Upper lobe of left lung (tissue), 6 donors: ENCODE results near the gene PTPRN2. TPM values are rescaled to one million over a fixed set of nuclear protein-coding genes. Genes with fewer than 3 reads are reported as not detected.

Source experiments
- ATAC-seq, 2 donors: fragments of 200-7000 bp; cut with Tn5 transposase; one replicate each; pipeline ENCODE4 v1.9.1; 2022; ENCODE audit warnings: mild to moderate bottlenecking in 2 of 2, moderate library complexity in 2 of 2; ENCODE audit not compliant: low FRiP score in 2 of 2
- DNase-seq, 2 donors: peaks; one replicate each; pipeline ENCODE4 v3.0.0-alpha.2; 2019 to 2020
- H3K27ac ChIP-seq, 4 donors: fragments of 200-600 bp; sonication (generic); one replicate each; pipeline ENCODE4 v1.5.1; 2016 to 2019
- H3K27me3 ChIP-seq, 4 donors: fragments of 200-600 bp; sonication (generic); one replicate each; pipeline ENCODE4 v1.5.1; 2017 to 2019
- H3K36me3 ChIP-seq, 4 donors: fragments of 200-600 bp; sonication (generic); one replicate each; pipeline ENCODE4 v1.5.1; 2016 to 2019
- H3K4me1 ChIP-seq, 4 donors: fragments of 200-600 bp; sonication (generic); one replicate each; pipeline ENCODE4 v1.5.1; 2018 to 2019
- H3K4me3 ChIP-seq, 4 donors: fragments of 200-600 bp; sonication (generic); one replicate each; pipeline ENCODE4 v1.5.1; 2017 to 2019; ENCODE audit warnings: mild to moderate bottlenecking in 2 of 4, moderate library complexity in 1 of 4
- H3K9me3 ChIP-seq, 4 donors: fragments of 200-600 bp; sonication (generic); one replicate each; pipeline ENCODE4 v1.5.1; 2018 to 2019
- EP300 ChIP-seq, 4 donors: sonication (generic); formaldehyde crosslinking; IDR thresholded peaks; one replicate each; pipeline ENCODE4 v1.5.1; 2017; ENCODE audit warnings: antibody characterized with exemption in 4 of 4, control low read depth in 2 of 4
- POLR2A ChIP-seq, 4 donors: fragments of 450-650 bp; IDR thresholded peaks; one replicate each; pipeline ENCODE4 v1.5.1; 2016 to 2017; ENCODE audit warnings: antibody characterized with exemption in 4 of 4, mild to moderate bottlenecking in 2 of 4
- POLR2AphosphoS5 ChIP-seq, 2 donors: sonication (generic); formaldehyde crosslinking; IDR thresholded peaks; one replicate each; pipeline ENCODE4 v1.5.1; 2017; ENCODE audit warnings: antibody characterized with exemption in 2 of 2
- WGBS, 2 donors: methylation state at CpG; one replicate each; pipeline ENCODE4 v1.1.5; 2017 to 2018; 5-methylcytosine and 5-hydroxymethylcytosine counted together
- total RNA-seq, 6 donors: library from RNA; depleted of rRNA in 4 of 6; stranded (reverse); fragments of >200 nt in 4 of 6; gene quantifications; one replicate each; pipeline versions ENCODE4 v1.1.0 to v1.2.1, GENCODE V29; 2016 to 2021
- TF ChIP-seq, protein P1 (sequence below), 6 experiments: fragments of 450-650 bp in 4 of 6; fragments of 200-600 bp in 2 of 6; sonication (generic) in 2 of 6; IDR thresholded peaks; one replicate each; pipeline ENCODE4 v1.5.1; 2016 to 2019; ENCODE audit warnings: antibody characterized with exemption in 6 of 6
- donor health status: DM: no; HTN: no; CAD: no; lungs with moderate emphysema.
- donor health status: DM: no; HTN: yes; CAD: no; lungs with severe emphysema.

PTPRN2 gene
- total RNA-seq, 6 donors from 2014 or later: 3.3 to 7.9 (median 5.2) TPM

DNA sequence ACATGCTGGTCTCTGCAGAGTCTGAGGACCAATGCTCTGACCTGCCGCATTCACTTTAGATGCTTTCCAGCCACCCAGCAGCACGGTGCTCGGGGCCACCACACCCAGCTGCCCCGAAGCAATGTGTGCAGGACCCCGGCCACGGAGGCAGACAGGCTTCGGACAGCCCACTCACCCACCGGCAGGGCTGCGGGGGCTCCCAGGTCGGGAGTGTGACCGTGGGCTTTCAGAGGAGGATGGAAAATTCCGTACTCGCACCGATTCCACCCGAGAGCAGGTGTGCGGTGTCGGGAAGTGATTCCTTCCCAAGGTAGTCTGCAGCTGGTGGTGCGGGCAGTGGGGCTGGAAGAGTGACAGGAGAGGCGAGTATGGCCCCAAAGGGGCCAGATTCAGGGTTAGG, 1059.9 kb downstream of the PTPRN2 start:
- no peak overlapping the region for H3K27ac ChIP-seq
- no peaks in the 10 kb centered on the region for H3K4me1 ChIP-seq
- no peak for ATAC-seq
- WGBS, 2 donors: 88 to 92% methylated on average over 18 to 19 of the region's 19 CpGs
- no peaks in the 10 kb centered on the region for H3K36me3 ChIP-seq
- DNase-seq: peak in 1 of 2 donors; percentile 61
- no peaks in the 10 kb centered on the region for H3K27me3 ChIP-seq
- H3K4me3 ChIP-seq: no peak overlapping the region
- peaks cover 4 to 7% (median 6%) of the 10 kb centered on the region in 4 donors for H3K9me3 ChIP-seq
- no peak for TF ChIP-seq POLR2A (IDR thresholded peaks at IDR 0.05)
- no peak for TF ChIP-seq POLR2AphosphoS5 (IDR thresholded peaks at IDR 0.05)
- TF ChIP-seq EP300 (IDR thresholded peaks at IDR 0.05): no peak

DNA sequence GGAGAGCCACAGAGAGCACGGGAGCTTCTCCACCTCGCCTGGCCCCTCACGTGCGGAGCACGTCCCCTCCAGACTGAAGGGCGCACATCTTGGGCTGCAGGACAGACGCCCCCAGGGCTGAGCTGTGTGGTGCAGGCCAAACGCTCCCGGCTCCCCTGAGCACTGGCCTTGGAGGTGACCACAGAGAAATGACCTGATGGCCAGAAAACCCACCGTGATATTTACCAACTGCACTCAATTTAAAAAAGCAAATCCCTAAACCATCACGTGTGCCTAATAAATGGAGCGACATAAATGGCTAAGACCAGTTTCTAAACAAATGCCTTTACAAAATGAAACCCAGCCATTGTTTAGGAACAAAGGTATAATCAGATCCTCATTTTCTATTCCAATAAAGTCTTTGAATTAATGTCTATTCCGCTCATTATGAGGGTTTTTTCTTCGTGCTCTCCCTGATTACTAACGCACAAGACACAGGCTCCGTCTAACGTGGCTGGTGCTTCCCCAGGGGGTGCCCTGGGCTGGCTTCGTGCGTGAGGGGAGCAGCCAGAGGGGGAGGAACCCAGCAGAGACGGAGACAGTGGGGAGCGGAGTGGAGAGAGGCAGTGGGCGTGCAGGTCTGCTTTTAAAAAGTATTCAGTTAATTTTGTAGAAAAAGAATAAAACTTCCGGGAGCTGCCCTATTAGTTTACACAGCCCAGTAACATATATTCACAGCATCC, 1060.5 kb downstream of the PTPRN2 start:
- 79 to 81% methylated on average over 15 to 16 of the region's 23 CpGs for WGBS, 2 donors
- no peak for ATAC-seq

DNA sequence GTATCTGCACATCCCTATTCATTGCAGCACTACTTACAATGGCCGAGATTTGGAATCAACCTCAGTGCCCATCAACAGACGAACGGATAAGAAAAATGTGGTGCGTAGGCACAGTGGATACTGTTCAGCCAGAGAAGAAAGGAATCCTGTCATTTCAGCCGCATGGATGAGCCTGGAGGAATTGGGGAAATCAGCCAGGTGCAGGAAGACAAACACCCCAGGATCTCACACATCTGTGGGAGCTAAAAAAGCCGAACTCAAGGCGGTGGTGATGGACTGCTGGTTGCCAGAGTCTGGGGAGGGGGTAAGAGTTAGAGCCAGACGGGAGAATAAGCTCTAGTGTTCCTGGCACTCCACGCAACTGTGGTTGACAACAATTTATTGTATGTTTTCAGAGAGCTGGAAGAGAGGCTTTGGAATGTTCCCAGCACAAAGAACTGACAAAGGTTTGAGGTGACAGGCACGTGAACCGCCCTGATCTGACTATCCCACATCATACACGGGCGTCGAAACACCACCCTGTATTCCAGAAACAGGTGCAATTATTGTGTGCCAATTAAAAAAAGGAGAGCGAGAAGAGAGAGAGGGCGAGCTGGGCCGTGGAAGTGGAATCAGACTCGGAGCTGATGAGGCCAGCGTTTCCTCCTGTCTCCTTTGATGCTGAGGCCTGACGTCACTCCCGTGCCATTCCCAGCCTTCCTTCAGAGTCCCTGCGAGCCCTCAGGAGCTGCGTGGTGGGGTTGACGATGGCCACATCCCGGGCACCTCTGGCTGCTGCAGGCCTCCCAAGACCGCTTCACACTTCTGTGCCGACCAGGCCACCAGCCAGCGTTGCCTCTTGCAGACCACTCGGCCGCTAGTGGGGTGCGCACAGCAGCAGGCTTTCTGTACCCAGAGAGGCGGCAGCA, 1061.4 kb downstream of the PTPRN2 start:
- Histone ChIP-seq H3K27ac (no peak overlapping the region), H3K27me3 (no peaks in the 10 kb centered on the region), H3K4me3 (no peak overlapping the region), H3K36me3 (no peaks in the 10 kb centered on the region), H3K9me3 (peaks cover 0 to 2% (median 0%) of the 10 kb centered on the region in 4 donors), H3K4me1 (no peaks in the 10 kb centered on the region)
- ATAC-seq (no peak), DNase-seq (peak in 1 of 2 donors; percentile 81)
- 61 to 69% methylated on average over 19 to 26 of the region's 32 CpGs for WGBS, 2 donors
- TF ChIP-seq POLR2A (IDR thresholded peaks at IDR 0.05) (no peak), EP300 (IDR thresholded peaks at IDR 0.05) (no peak), POLR2AphosphoS5 (IDR thresholded peaks at IDR 0.05) (no peak)
- TF ChIP-seq, protein P1, sequence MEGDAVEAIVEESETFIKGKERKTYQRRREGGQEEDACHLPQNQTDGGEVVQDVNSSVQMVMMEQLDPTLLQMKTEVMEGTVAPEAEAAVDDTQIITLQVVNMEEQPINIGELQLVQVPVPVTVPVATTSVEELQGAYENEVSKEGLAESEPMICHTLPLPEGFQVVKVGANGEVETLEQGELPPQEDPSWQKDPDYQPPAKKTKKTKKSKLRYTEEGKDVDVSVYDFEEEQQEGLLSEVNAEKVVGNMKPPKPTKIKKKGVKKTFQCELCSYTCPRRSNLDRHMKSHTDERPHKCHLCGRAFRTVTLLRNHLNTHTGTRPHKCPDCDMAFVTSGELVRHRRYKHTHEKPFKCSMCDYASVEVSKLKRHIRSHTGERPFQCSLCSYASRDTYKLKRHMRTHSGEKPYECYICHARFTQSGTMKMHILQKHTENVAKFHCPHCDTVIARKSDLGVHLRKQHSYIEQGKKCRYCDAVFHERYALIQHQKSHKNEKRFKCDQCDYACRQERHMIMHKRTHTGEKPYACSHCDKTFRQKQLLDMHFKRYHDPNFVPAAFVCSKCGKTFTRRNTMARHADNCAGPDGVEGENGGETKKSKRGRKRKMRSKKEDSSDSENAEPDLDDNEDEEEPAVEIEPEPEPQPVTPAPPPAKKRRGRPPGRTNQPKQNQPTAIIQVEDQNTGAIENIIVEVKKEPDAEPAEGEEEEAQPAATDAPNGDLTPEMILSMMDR (IDR thresholded peaks at IDR 0.05): no peak

More for the DNA sequence above, 1060.5 kb downstream of the PTPRN2 start:
- Histone ChIP-seq H3K4me3 (no peak overlapping the region), H3K4me1 (no peaks in the 10 kb centered on the region), H3K27me3 (no peaks in the 10 kb centered on the region), H3K27ac (no peak overlapping the region), H3K9me3 (peaks cover 0 to 3% (median 0%) of the 10 kb centered on the region in 4 donors), H3K36me3 (no peaks in the 10 kb centered on the region)
- DNase-seq: no peak
- TF ChIP-seq EP300 (IDR thresholded peaks at IDR 0.05): no peak
- no peak for TF ChIP-seq POLR2AphosphoS5 (IDR thresholded peaks at IDR 0.05)
- TF ChIP-seq POLR2A (IDR thresholded peaks at IDR 0.05): no peak
- TF ChIP-seq, protein P1 (IDR thresholded peaks at IDR 0.05): no peak

DNA sequence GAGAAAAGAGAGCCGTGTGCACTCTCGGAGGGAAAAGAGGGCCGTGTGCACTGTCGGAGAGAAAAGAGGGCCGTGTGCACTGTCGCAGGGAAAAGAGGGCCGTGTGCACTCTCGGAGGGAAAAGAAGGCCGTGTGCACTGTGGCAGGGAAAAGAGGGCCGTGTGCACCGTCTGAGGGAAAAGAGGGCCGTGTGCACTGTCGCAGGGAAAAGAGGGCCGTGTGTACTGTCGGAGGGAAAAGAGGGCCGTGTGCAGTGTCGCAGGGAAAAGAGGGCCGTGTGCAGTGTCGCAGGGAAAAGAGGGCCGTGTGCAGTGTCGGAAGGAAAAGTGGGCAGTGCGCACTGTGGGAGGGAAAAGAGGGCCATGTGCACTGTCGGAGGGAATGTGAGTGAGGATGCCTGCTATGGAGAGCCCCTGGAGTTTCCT, 1062.1 kb downstream of the PTPRN2 start:
- no peak for ATAC-seq
- H3K9me3 ChIP-seq: no peaks in the 10 kb centered on the region
- no peak for DNase-seq
- WGBS, 2 donors: 81 to 89% methylated on average over 23 of the region's 23 CpGs
- H3K4me3 ChIP-seq: no peak overlapping the region
- no peaks in the 10 kb centered on the region for H3K36me3 ChIP-seq
- H3K27ac ChIP-seq: no peak overlapping the region
- TF ChIP-seq EP300 (IDR thresholded peaks at IDR 0.05) (no peak), POLR2AphosphoS5 (IDR thresholded peaks at IDR 0.05) (no peak), POLR2A (IDR thresholded peaks at IDR 0.05) (no peak)
- TF ChIP-seq, protein P1 (IDR thresholded peaks at IDR 0.05): no peak
- no peaks in the 10 kb centered on the region for H3K4me1 ChIP-seq
- no peaks in the 10 kb centered on the region for H3K27me3 ChIP-seq

DNA sequence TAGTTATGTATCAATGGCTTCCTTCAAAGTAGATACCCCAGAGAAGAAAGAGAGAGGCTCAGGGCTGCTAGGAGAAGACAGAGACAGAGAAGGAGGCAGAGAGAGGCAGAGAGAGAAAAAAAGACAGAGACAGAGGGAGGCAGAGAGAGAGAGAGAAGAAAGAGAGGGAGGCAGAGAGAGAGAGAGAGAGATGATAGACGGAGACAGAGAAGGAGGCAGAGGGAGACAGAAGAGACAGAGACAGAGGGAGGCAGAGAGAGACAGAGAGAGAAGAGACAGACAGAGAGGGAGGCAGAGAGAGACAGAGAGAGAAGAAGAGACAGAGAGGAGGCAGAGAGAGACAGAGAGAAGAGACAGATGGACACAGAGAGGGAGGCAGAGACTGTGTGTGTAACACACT, 1062.9 kb downstream of the PTPRN2 start:
- Histone ChIP-seq H3K9me3 (no peaks in the 10 kb centered on the region), H3K4me3 (no peak overlapping the region), H3K4me1 (no peaks in the 10 kb centered on the region), H3K27me3 (no peaks in the 10 kb centered on the region), H3K27ac (no peak overlapping the region), H3K36me3 (no peaks in the 10 kb centered on the region)
- WGBS, 2 donors: 80 to 95% methylated on average over 1 of the region's 1 CpG
- DNase-seq (no peak), ATAC-seq (no peak)
- TF ChIP-seq EP300 (IDR thresholded peaks at IDR 0.05) (no peak), POLR2A (IDR thresholded peaks at IDR 0.05) (no peak), POLR2AphosphoS5 (IDR thresholded peaks at IDR 0.05) (no peak)
- TF ChIP-seq, protein P1 (IDR thresholded peaks at IDR 0.05): no peak
